AG09309 (cell line): ENCODE measurements around the gene GRID1.

Experiments used
- DNase-seq: peaks from one replicate; pipeline ENCODE4 v3.0.0-alpha.2; 2010; ENCODE audit warnings: low read depth
- H3K4me3 ChIP-seq: 2 replicates; pipeline ENCODE4 v1.5.1; 2011; ENCODE audit warnings: mild to moderate bottlenecking, low read depth, low read length, moderate library complexity; ENCODE audit not compliant: control insufficient read depth
- TF ChIP-seq, protein P1 (sequence below): IDR thresholded peaks from 2 replicates; pipeline ENCODE4 v1.5.1; 2011; ENCODE audit warnings: mild to moderate bottlenecking, low read depth, low read length, inconsistent platforms; ENCODE audit not compliant: insufficient read depth, control insufficient read depth; ENCODE audit errors: missing control alignments

GRID1 gene

GRCh38 chr10:86251426-86251825 lies 115.2 kb downstream of the GRID1 start:
- no peak for DNase-seq
- TF ChIP-seq, protein P1, sequence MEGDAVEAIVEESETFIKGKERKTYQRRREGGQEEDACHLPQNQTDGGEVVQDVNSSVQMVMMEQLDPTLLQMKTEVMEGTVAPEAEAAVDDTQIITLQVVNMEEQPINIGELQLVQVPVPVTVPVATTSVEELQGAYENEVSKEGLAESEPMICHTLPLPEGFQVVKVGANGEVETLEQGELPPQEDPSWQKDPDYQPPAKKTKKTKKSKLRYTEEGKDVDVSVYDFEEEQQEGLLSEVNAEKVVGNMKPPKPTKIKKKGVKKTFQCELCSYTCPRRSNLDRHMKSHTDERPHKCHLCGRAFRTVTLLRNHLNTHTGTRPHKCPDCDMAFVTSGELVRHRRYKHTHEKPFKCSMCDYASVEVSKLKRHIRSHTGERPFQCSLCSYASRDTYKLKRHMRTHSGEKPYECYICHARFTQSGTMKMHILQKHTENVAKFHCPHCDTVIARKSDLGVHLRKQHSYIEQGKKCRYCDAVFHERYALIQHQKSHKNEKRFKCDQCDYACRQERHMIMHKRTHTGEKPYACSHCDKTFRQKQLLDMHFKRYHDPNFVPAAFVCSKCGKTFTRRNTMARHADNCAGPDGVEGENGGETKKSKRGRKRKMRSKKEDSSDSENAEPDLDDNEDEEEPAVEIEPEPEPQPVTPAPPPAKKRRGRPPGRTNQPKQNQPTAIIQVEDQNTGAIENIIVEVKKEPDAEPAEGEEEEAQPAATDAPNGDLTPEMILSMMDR, result no peak
- no peak overlapping the region for H3K4me3 ChIP-seq

- TF ChIP-seq, protein P1, result no peak
Measured at GRCh38 chr10:86250399-86250798, 116.2 kb downstream of the GRID1 start.

DNA sequence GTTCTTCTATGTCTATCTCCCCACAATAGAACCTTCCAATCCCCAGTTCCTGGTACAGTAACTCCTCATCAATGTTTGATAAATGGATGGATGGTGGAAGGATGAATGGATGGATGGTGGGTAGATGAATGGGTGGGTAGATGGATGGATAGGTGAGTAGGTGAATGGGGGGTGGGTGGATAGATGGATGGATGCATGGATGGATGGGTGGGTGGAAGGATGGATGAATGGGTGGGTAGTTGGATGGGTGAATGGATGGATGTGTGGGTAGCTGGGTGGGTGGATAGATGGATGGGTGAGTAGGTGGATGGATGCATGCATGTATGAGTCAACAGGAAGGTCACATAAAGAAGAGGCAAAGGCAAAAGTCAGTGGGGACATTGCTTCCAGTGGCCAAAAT lies 116.8 kb downstream of the GRID1 start:
- TF ChIP-seq, protein P1, result no peak
- no peak for DNase-seq
- no peak overlapping the region for H3K4me3 ChIP-seq

More at GRCh38 chr10:86250399-86250798, 116.2 kb downstream of the GRID1 start:
- no peak overlapping the region for H3K4me3 ChIP-seq
- no peak for DNase-seq

DNA sequence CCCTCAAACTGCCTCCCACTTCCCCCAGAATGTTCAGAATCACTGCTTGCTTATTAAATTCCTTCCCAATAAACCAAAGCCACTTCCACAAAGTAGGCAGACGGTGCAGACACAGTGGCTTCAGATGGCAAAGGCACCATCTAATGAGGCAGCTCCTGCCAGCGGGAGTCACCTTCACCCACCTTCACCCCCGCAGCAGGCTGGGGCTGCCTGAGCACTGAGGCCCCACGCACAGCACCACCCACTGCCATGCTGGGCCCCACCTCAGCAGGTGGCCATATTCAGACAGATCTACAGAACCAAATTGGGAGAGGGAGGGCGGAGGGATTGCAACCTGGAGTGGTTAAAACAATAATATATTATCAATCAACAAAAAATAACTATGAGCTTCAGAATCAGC lies 118.5 kb downstream of the GRID1 start:
- no peak for DNase-seq
- no peak overlapping the region for H3K4me3 ChIP-seq
- TF ChIP-seq, protein P1, result no peak

DNA sequence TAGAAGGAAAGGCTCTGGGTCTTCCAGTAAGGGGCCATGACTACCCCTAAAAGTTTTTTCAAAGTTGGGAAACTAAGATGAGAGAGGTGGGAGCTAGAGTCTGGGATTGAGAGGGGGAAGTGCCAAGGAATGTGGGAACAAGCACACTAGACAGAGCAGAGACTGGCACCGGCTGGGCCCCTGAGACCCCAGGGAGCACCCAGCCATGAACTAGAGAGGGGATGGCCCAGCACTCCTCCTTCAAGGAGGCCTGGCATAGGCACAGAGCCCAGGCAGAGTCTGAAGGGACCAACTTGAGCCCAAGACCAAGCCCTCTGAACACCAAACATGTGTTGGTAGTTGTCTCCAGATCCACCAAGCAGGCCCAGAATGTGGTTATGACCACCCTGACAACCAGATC lies 119.0 kb downstream of the GRID1 start:
- no peak overlapping the region for H3K4me3 ChIP-seq
- TF ChIP-seq, protein P1, result no peak
- DNase-seq, result no peak

GRCh38 chr10:86247073-86247472 lies 119.5 kb downstream of the GRID1 start:
- TF ChIP-seq, protein P1, result no peak
- no peak for DNase-seq
- no peak overlapping the region for H3K4me3 ChIP-seq
